ENCODE results near the gene PCDH12. TPM values are rescaled to one million over a fixed set of nuclear protein-coding genes. Genes with fewer than 3 reads are reported as not detected.

Gene PCDH12
- 10 to 100 TPM in 1 of 2 donors, 1 to 10 TPM in 1; 5.4 to 12.9 TPM for total RNA-seq
- 1 to 10 TPM; 7.3 to 8.2 TPM for polyA plus RNA-seq (ENCODE audit: insufficient read length in 2 of 2)
- long read RNA-seq, donor 1, full-length matches to known transcripts = 4 of 4 reads
- long read RNA-seq, donor 1, partial matches to known transcripts = 0 of 4 reads
- long read RNA-seq, donor 1, other reads (novel, unspliced or antisense) = 0 of 4 reads
- long read RNA-seq, donor 2, full-length matches to known transcripts = 1 of 1 reads
- long read RNA-seq, donor 2, partial matches to known transcripts = 0 of 1 reads
- long read RNA-seq, donor 2, other reads (novel, unspliced or antisense) = 0 of 1 reads
- long read RNA-seq, donor 3, full-length matches to known transcripts = 3 of 3 reads
- long read RNA-seq, donor 3, partial matches to known transcripts = 0 of 3 reads
- long read RNA-seq, donor 3, other reads (novel, unspliced or antisense) = 0 of 3 reads
- long read RNA-seq, donor 4, full-length matches to known transcripts = 7 of 7 reads
- long read RNA-seq, donor 4, partial matches to known transcripts = 0 of 7 reads
- long read RNA-seq, donor 4, other reads (novel, unspliced or antisense) = 0 of 7 reads

DNA sequence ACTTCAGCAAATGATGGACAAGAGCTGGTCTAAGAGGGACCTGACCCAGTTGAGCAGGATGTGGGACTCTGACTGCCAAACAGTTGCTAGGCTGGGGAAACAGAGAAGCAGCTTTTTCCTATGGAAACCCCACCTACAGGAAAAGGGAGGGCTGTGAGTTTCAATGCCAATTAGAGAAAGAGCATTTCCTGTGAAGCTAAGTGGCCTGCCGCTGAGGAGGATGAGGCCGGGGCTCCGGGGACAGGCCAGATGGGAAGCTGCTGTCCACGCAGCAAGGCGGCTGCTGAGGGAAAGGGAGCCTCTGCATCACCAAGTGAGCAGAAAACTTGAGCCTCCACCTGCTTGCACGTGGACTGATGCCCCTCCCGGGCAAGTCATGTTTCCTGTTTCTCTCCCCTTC, at the start of gene PCDH12:
Gene PCDH12, minus strand, starts transcription at position 90 of the 400 bp plus-strand sequence. CDS start 351 bp downstream, outside the sequence.
- Histone ChIP-seq H3K27me3 (ENCODE audit: control insufficient read depth, insufficient read depth, low read length) (no peaks in the 10 kb centered on the region), H3K4me3 (ENCODE audit: low read depth, low read length) (peak within 1 kb of the TSS; percentile 21), H3K9me3 (ENCODE audit: control insufficient read depth, insufficient read depth, low read length) (no peaks in the 10 kb centered on the region), H3K36me3 (ENCODE audit: control insufficient read depth, insufficient read depth, low read length) (peaks cover 11% of the 10 kb centered on the region), H3K4me1 (ENCODE audit: control insufficient read depth, insufficient read depth, low read length) (peaks cover 16% of the 10 kb centered on the region), H3K27ac (ENCODE audit: low read depth, low read length) (peak within 1 kb of the TSS; percentile 15)
- 26% methylated on average over 7 of the region's 7 CpGs for WGBS (ENCODE audit: insufficient coverage)
- DNase-seq (ENCODE audit: low read depth in 4 of 6, low spot score in 6 of 6) = peak in 1 of 6 donors; percentile 36

DNA sequence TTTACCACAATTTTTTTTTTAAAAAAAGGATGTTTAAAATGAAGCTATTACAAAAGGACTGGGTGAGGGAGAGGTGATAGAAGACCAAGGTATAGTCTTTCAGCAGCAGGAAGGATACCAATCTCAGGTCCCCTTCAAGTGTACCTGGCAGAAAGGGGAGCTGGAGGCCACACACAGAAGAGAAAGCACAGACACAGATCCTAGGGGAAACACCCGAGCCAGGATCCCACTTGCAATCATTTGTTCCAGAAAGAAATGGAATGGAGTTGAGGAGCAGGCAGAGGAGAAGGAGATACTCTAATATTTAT, 49.2 kb upstream of the PCDH12 start:
- no peak overlapping the region for H3K4me3 ChIP-seq (ENCODE audit: low read depth, low read length)
- no peaks in the 10 kb centered on the region for H3K9me3 ChIP-seq (ENCODE audit: control insufficient read depth, insufficient read depth, low read length)
- H3K27me3 ChIP-seq (ENCODE audit: control insufficient read depth, insufficient read depth, low read length) = no peaks in the 10 kb centered on the region
- peaks cover 7% of the 10 kb centered on the region for H3K4me1 ChIP-seq (ENCODE audit: control insufficient read depth, insufficient read depth, low read length)
- no peak for DNase-seq (ENCODE audit: low read depth in 4 of 6, low spot score in 6 of 6)
- H3K27ac ChIP-seq (ENCODE audit: low read depth, low read length) = no peak overlapping the region
- WGBS (ENCODE audit: insufficient coverage) = no CpG with 5 or more reads among the region's 1 CpG
- peaks cover 31% of the 10 kb centered on the region for H3K36me3 ChIP-seq (ENCODE audit: control insufficient read depth, insufficient read depth, low read length)

- H3K36me3 ChIP-seq (ENCODE audit: control insufficient read depth, insufficient read depth, low read length) = peaks cover 31% of the 10 kb centered on the region
These were observed 48.6 kb upstream of the PCDH12 start for GRCh38 chr5:142006363-142007236.

DNA sequence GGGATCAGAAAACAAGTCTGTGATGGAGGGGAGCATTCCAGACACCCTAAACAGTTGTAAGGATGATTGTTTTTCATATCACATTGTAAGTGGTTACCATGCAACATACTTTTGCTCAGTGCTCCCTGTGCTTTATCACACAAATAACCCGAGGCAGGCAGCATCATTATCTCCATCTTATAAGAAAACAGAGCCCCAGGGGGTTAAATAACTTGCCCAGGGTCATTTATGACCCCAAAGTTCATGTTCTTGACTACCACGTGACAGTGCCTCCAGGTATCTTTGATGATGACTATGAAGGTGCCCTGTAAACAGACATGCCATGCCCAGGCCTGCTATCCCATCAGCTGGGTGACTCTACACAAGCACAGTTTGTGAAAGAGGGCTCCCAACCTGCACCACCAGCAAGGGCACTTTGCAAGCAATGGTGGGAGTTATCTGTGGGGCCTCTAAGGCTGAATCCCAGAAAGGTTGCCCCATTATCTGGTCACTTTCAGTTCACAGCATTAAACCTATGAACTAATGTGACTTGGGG, 45.3 kb upstream of the PCDH12 start:
- Histone ChIP-seq H3K4me3 (ENCODE audit: low read depth, low read length) (no peak overlapping the region), H3K27me3 (ENCODE audit: control insufficient read depth, insufficient read depth, low read length) (no peaks in the 10 kb centered on the region), H3K27ac (ENCODE audit: low read depth, low read length) (no peak overlapping the region), H3K9me3 (ENCODE audit: control insufficient read depth, insufficient read depth, low read length) (no peaks in the 10 kb centered on the region), H3K4me1 (ENCODE audit: control insufficient read depth, insufficient read depth, low read length) (no peaks in the 10 kb centered on the region), H3K36me3 (ENCODE audit: control insufficient read depth, insufficient read depth, low read length) (peaks cover 32% of the 10 kb centered on the region)
- no peak for DNase-seq (ENCODE audit: low read depth in 4 of 6, low spot score in 6 of 6)
- WGBS (ENCODE audit: insufficient coverage) = 94% methylated on average over 2 of the region's 2 CpGs

More at GRCh38 chr5:142006363-142007236, 48.6 kb upstream of the PCDH12 start:
- H3K4me3 ChIP-seq (ENCODE audit: low read depth, low read length) = no peak overlapping the region
- H3K27me3 ChIP-seq (ENCODE audit: control insufficient read depth, insufficient read depth, low read length) = no peaks in the 10 kb centered on the region
- 64% methylated on average over 1 of the region's 3 CpGs for WGBS (ENCODE audit: insufficient coverage)
- peaks cover 1% of the 10 kb centered on the region for H3K4me1 ChIP-seq (ENCODE audit: control insufficient read depth, insufficient read depth, low read length)
- H3K9me3 ChIP-seq (ENCODE audit: control insufficient read depth, insufficient read depth, low read length) = no peaks in the 10 kb centered on the region
- no peak overlapping the region for H3K27ac ChIP-seq (ENCODE audit: low read depth, low read length)
- DNase-seq (ENCODE audit: low read depth in 4 of 6, low spot score in 6 of 6) = no peak

DNA sequence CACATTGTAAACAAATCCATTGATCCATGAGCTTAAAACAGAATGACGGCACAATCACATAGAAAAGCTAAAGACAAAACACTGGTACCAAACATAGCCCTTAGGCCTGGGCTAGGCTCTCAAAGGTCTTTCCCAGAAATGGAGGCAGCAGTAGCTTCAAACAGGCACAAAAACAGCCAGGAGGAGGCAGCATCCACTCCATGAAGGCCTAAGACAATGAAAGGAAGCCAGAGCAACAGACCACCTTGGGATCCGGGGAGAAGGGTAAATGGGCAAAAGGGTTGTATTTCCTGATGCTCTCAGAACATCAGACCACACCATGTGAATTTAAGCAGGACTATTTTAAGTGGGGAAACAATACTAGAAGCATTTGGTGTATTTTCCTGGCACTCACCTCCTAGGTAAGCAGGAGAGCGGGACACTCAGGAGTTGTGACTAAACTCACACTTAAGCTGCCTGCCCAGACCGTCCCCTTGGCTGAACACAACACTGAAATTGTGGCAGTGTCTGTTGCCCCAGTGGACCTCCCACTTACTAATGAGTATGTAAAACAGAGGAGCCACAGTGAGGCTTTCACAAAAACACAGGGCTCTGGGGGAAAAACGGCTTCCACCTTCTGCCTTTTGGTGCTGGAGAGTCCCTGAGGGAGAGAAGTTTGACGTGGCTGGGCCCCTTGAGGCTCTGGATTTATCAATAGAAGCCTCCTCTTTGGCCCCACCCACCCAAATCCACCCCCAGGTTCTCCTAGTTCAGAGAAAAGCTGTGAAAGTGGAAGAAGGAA, 42.9 kb upstream of the PCDH12 start:
- no peaks in the 10 kb centered on the region for H3K4me1 ChIP-seq (ENCODE audit: control insufficient read depth, insufficient read depth, low read length)
- 63% methylated on average over 2 of the region's 6 CpGs for WGBS (ENCODE audit: insufficient coverage)
- DNase-seq (ENCODE audit: low read depth in 4 of 6, low spot score in 6 of 6) = peak in 3 of 6 donors; percentile 4 to 36 (median 35)
- no peaks in the 10 kb centered on the region for H3K27me3 ChIP-seq (ENCODE audit: control insufficient read depth, insufficient read depth, low read length)
- peaks cover 26% of the 10 kb centered on the region for H3K36me3 ChIP-seq (ENCODE audit: control insufficient read depth, insufficient read depth, low read length)
- H3K4me3 ChIP-seq (ENCODE audit: low read depth, low read length) = no peak overlapping the region
- no peak overlapping the region for H3K27ac ChIP-seq (ENCODE audit: low read depth, low read length)
- H3K9me3 ChIP-seq (ENCODE audit: control insufficient read depth, insufficient read depth, low read length) = no peaks in the 10 kb centered on the region

- peaks cover 21% of the 10 kb centered on the region for H3K36me3 ChIP-seq (ENCODE audit: control insufficient read depth, insufficient read depth, low read length)
- no peak for DNase-seq (ENCODE audit: low read depth in 4 of 6, low spot score in 6 of 6)
These were observed 42.2 kb upstream of the PCDH12 start for GRCh38 chr5:142000173-142000572.

DNA sequence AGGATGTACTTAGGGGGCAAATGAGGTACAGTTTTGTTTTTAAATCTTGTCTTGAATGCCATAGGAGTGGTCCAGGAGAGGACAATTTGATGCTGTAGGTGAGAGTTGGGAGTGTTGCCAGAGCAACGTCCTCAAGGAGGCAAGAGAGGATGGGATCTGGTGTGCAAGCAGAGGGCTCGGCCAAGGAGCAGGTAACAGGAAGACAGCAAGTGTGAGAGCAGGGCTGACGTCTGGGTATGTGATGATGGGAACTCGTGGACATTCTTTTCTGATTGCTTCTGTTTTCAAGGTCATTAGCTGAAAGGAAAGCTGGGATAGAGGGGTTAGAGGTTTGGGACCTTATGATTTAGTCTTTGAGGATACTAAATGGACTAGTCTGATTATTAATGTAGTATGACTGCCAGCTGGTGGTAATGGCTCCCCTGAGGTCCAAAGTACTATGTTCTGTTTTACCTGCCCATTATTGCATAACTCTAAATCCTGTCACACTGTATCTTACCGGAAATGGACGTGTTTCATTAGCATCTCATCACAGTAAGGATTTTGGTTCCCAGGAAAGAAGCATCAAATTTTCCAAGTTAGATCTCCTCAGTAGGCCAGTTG, 39.5 kb upstream of the PCDH12 start:
- no peak for DNase-seq (ENCODE audit: low read depth in 4 of 6, low spot score in 6 of 6)
- Histone ChIP-seq H3K27me3 (ENCODE audit: control insufficient read depth, insufficient read depth, low read length) (no peaks in the 10 kb centered on the region), H3K4me1 (ENCODE audit: control insufficient read depth, insufficient read depth, low read length) (no peaks in the 10 kb centered on the region), H3K27ac (ENCODE audit: low read depth, low read length) (no peak overlapping the region), H3K4me3 (ENCODE audit: low read depth, low read length) (no peak overlapping the region), H3K36me3 (ENCODE audit: control insufficient read depth, insufficient read depth, low read length) (peaks cover 17% of the 10 kb centered on the region), H3K9me3 (ENCODE audit: control insufficient read depth, insufficient read depth, low read length) (no peaks in the 10 kb centered on the region)
- 69% methylated on average over 6 of the region's 6 CpGs for WGBS (ENCODE audit: insufficient coverage)

More at GRCh38 chr5:142000173-142000572, 42.2 kb upstream of the PCDH12 start:
- H3K4me3 ChIP-seq (ENCODE audit: low read depth, low read length) = no peak overlapping the region
- H3K9me3 ChIP-seq (ENCODE audit: control insufficient read depth, insufficient read depth, low read length) = no peaks in the 10 kb centered on the region
- WGBS (ENCODE audit: insufficient coverage) = 71% methylated on average over 1 of the region's 1 CpG
- no peaks in the 10 kb centered on the region for H3K4me1 ChIP-seq (ENCODE audit: control insufficient read depth, insufficient read depth, low read length)
- no peaks in the 10 kb centered on the region for H3K27me3 ChIP-seq (ENCODE audit: control insufficient read depth, insufficient read depth, low read length)
- H3K27ac ChIP-seq (ENCODE audit: low read depth, low read length) = no peak overlapping the region

- H3K9me3 ChIP-seq (ENCODE audit: control insufficient read depth, insufficient read depth, low read length) = no peaks in the 10 kb centered on the region
- no CpG with 5 or more reads among the region's 3 CpGs for whole genome bisulfite sequencing (ENCODE audit: insufficient coverage)
- no peak overlapping the region for H3K27ac ChIP-seq (ENCODE audit: low read depth, low read length)
- H3K4me1 ChIP-seq (ENCODE audit: control insufficient read depth, insufficient read depth, low read length) = no peaks in the 10 kb centered on the region
- H3K27me3 ChIP-seq (ENCODE audit: control insufficient read depth, insufficient read depth, low read length) = no peaks in the 10 kb centered on the region
- DNase-seq (ENCODE audit: low read depth in 4 of 6, low spot score in 6 of 6) = no peak
- no peak overlapping the region for H3K4me3 ChIP-seq (ENCODE audit: low read depth, low read length)
- peaks cover 17% of the 10 kb centered on the region for H3K36me3 ChIP-seq (ENCODE audit: control insufficient read depth, insufficient read depth, low read length)
These were observed 37.7 kb upstream of the PCDH12 start for GRCh38 chr5:141995656-141996055.

Data from spinal cord (tissue), 10 donors.